ENCODE measurements around the gene IQGAP2. TPM values are rescaled to one million over a fixed set of nuclear protein-coding genes. Genes with fewer than 3 reads are reported as not detected.

IQGAP2 gene
- total RNA-seq, 6 experiments from 2014 or later = 96.4 to 152 (median 123) TPM

- no peak for DNase-seq
- Histone ChIP-seq H3K27me3 (no peaks in the 10 kb centered on the region), H3K27ac (no peak overlapping the region), H3K36me3 (no peaks in the 10 kb centered on the region), H3K4me3 (no peak overlapping the region), H3K4me1 (peaks cover 0 to 68% (median 25%) of the 10 kb centered on the region in 4 donors), H3K9me3 (no peaks in the 10 kb centered on the region)
- intact Hi-C loops (cut with DNase I) = no loop called here
- WGBS (ENCODE audit: insufficient coverage, low coverage, low lambda C conversion rate, missing lambda C conversion rate) = 39% methylated on average over 3 of the region's 3 CpGs
- TF ChIP-seq, protein P1, sequence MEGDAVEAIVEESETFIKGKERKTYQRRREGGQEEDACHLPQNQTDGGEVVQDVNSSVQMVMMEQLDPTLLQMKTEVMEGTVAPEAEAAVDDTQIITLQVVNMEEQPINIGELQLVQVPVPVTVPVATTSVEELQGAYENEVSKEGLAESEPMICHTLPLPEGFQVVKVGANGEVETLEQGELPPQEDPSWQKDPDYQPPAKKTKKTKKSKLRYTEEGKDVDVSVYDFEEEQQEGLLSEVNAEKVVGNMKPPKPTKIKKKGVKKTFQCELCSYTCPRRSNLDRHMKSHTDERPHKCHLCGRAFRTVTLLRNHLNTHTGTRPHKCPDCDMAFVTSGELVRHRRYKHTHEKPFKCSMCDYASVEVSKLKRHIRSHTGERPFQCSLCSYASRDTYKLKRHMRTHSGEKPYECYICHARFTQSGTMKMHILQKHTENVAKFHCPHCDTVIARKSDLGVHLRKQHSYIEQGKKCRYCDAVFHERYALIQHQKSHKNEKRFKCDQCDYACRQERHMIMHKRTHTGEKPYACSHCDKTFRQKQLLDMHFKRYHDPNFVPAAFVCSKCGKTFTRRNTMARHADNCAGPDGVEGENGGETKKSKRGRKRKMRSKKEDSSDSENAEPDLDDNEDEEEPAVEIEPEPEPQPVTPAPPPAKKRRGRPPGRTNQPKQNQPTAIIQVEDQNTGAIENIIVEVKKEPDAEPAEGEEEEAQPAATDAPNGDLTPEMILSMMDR (IDR thresholded peaks at IDR 0.05) = no peak
- TF ChIP-seq POLR2A (IDR thresholded peaks at IDR 0.05) = no peak
- no peak for ATAC-seq
Observed at GRCh38 chr5:76476474-76477038, 73.5 kb downstream of the IQGAP2 start.

GRCh38 chr5:76477061-76477460 lies 74.0 kb downstream of the IQGAP2 start:
- Histone ChIP-seq H3K27me3 (no peaks in the 10 kb centered on the region), H3K27ac (no peak overlapping the region), H3K9me3 (no peaks in the 10 kb centered on the region), H3K36me3 (no peaks in the 10 kb centered on the region), H3K4me3 (no peak overlapping the region), H3K4me1 (peaks cover 0 to 63% (median 22%) of the 10 kb centered on the region in 4 donors)
- DNase-seq (no peak), ATAC-seq (no peak)
- intact Hi-C loops (cut with DNase I) = no loop called here
- WGBS (ENCODE audit: insufficient coverage, low coverage, low lambda C conversion rate, missing lambda C conversion rate) = 100% methylated on average over 2 of the region's 2 CpGs
- TF ChIP-seq, protein P1 (IDR thresholded peaks at IDR 0.05) = no peak
- no peak for TF ChIP-seq POLR2A (IDR thresholded peaks at IDR 0.05)

- intact Hi-C loops (cut with DNase I) = no loop called here
- ATAC-seq (no peak), DNase-seq (no peak)
- Histone ChIP-seq H3K36me3 (no peaks in the 10 kb centered on the region), H3K27me3 (no peaks in the 10 kb centered on the region), H3K9me3 (no peaks in the 10 kb centered on the region), H3K27ac (no peak overlapping the region), H3K4me3 (no peak overlapping the region), H3K4me1 (peaks cover 0 to 58% (median 20%) of the 10 kb centered on the region in 4 donors)
- TF ChIP-seq, protein P1 (IDR thresholded peaks at IDR 0.05) = no peak
- no peak for TF ChIP-seq POLR2A (IDR thresholded peaks at IDR 0.05)
Observed at GRCh38 chr5:76477571-76477970, 74.5 kb downstream of the IQGAP2 start.

DNA sequence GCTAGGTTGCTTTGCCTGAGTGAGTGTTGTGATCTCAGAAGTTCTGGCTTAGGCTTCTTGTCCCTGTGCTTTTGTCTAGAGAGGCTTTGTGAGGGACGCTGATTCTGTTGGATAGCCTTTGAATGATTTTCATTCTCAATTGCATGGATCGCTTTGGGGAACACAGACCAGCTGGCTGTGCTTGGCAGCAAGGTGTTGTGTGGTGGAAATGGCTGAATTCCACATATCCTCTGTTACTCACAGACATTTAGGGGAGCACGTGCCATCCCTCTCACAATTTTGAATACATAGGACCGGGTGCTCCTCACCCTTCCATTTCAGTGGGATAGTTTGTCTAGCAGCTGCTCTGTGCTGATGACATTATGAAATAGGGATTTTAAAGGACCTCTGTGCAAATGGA lies 76.2 kb downstream of the IQGAP2 start:
- Histone ChIP-seq H3K9me3 (no peaks in the 10 kb centered on the region), H3K36me3 (no peaks in the 10 kb centered on the region), H3K27ac (no peak overlapping the region), H3K4me1 (peaks cover 0 to 49% (median 17%) of the 10 kb centered on the region in 4 donors), H3K4me3 (no peak overlapping the region), H3K27me3 (no peaks in the 10 kb centered on the region)
- no peak for TF ChIP-seq POLR2A (IDR thresholded peaks at IDR 0.05)
- TF ChIP-seq, protein P1 (IDR thresholded peaks at IDR 0.05) = no peak
- WGBS (ENCODE audit: insufficient coverage, low coverage, low lambda C conversion rate, missing lambda C conversion rate) = 75% methylated on average over 2 of the region's 4 CpGs
- DNase-seq (no peak), ATAC-seq (no peak)
- intact Hi-C loops (cut with DNase I) = no loop called here

All from right lobe of liver (tissue), 6 donors.